SK-N-SH treated with all-trans-retinoic acid at 6 μM for 48 hours (cell line): ENCODE data around the gene PARD3.

ENCODE experiments used
- CREB5 ChIP-seq: fragments of 250-450 bp; sonication (Bioruptor Pico); IDR thresholded peaks from 2 replicates; pipeline ENCODE4 v1.5.1; 2020; ENCODE audit warnings: low read depth, mild to moderate bottlenecking, moderate library complexity
- GLIS3 ChIP-seq: fragments of 250-450 bp; sonication (Bioruptor Pico); IDR thresholded peaks from 2 replicates; pipeline ENCODE4 v1.5.0; 2020; ENCODE audit warnings: mild to moderate bottlenecking, moderate library complexity
- ISL1 ChIP-seq: fragments of 250-450 bp; sonication (Bioruptor Pico); IDR thresholded peaks from 2 replicates; pipeline ENCODE4 v2.1.2; 2022; ENCODE audit warnings: mild to moderate bottlenecking, moderate library complexity
- PATZ1 ChIP-seq: fragments of 250-450 bp; sonication (Bioruptor Pico); IDR thresholded peaks from 2 replicates; pipeline ENCODE4 v1.8.0; 2020; ENCODE audit warnings: mild to moderate bottlenecking, moderate library complexity, borderline replicate concordance
- TCF4 ChIP-seq: fragments of 250-450 bp; sonication (Bioruptor Pico); IDR thresholded peaks from 2 replicates; pipeline ENCODE4 v1.8.0; 2021; ENCODE audit warnings: mild to moderate bottlenecking, moderate library complexity, borderline replicate concordance
- TOX ChIP-seq: fragments of 250-450 bp; sonication (Bioruptor Pico); IDR thresholded peaks from 2 replicates; pipeline ENCODE4 v1.8.0; 2021; ENCODE audit warnings: mild to moderate bottlenecking, moderate library complexity, borderline replicate concordance
- ZFP3 ChIP-seq: fragments of 250-450 bp; sonication (Bioruptor Pico); IDR thresholded peaks from 2 replicates; pipeline ENCODE4 v1.5.0; 2020; ENCODE audit warnings: mild to moderate bottlenecking, moderate library complexity
- ZNF565 ChIP-seq: fragments of 450-650 bp; formaldehyde crosslinking; conservative IDR thresholded peaks from 2 replicates; pipeline ENCODE4 v1.5.0; 2020; ENCODE audit warnings: low read depth, mild to moderate bottlenecking, moderate library complexity
- ZNF8 ChIP-seq: fragments of 450-650 bp; formaldehyde crosslinking; IDR thresholded peaks from 2 replicates; pipeline ENCODE4 v1.5.0; 2020; ENCODE audit warnings: mild to moderate bottlenecking, moderate library complexity
- TF ChIP-seq, protein P1 (sequence below): fragments of 250-450 bp; sonication (Bioruptor Pico); IDR thresholded peaks from 2 replicates; pipeline ENCODE4 v1.8.0; 2021; ENCODE audit warnings: low read depth, mild to moderate bottlenecking, moderate library complexity, borderline replicate concordance
- TF ChIP-seq, protein P2 (sequence below): fragments of 250-450 bp; sonication (Bioruptor Pico); IDR thresholded peaks from 2 replicates; pipeline ENCODE4 v1.5.1; 2021; ENCODE audit warnings: mild to moderate bottlenecking, moderate library complexity

- TF ChIP-seq ZNF565 (CRISPR knock-in tag) (no peak), ZNF8 (no peak), ZFP3 (CRISPR knock-in tag) (no peak), TOX (no peak), ISL1 (CRISPR knock-in tag) (no peak), CREB5 (no peak), GLIS3 (CRISPR knock-in tag) (no peak), PATZ1 (CRISPR knock-in tag) (no peak), TCF4 (CRISPR knock-in tag) (no peak)
- TF ChIP-seq, protein P1, sequence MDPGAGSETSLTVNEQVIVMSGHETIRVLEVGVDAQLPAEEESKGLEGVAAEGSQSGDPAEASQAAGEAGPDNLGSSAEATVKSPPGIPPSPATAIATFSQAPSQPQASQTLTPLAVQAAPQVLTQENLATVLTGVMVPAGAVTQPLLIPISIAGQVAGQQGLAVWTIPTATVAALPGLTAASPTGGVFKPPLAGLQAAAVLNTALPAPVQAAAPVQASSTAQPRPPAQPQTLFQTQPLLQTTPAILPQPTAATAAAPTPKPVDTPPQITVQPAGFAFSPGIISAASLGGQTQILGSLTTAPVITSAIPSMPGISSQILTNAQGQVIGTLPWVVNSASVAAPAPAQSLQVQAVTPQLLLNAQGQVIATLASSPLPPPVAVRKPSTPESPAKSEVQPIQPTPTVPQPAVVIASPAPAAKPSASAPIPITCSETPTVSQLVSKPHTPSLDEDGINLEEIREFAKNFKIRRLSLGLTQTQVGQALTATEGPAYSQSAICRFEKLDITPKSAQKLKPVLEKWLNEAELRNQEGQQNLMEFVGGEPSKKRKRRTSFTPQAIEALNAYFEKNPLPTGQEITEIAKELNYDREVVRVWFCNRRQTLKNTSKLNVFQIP (CRISPR knock-in tag) = no peak
- TF ChIP-seq, protein P2, sequence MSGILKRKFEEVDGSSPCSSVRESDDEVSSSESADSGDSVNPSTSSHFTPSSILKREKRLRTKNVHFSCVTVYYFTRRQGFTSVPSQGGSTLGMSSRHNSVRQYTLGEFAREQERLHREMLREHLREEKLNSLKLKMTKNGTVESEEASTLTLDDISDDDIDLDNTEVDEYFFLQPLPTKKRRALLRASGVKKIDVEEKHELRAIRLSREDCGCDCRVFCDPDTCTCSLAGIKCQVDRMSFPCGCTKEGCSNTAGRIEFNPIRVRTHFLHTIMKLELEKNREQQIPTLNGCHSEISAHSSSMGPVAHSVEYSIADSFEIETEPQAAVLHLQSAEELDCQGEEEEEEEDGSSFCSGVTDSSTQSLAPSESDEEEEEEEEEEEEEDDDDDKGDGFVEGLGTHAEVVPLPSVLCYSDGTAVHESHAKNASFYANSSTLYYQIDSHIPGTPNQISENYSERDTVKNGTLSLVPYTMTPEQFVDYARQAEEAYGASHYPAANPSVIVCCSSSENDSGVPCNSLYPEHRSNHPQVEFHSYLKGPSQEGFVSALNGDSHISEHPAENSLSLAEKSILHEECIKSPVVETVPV (CRISPR knock-in tag) = no peak
Measured at GRCh38 chr10:34809796-34810195, 5.3 kb downstream of the PARD3 start.
